Inflammatory macrophage treated with lipopolysaccharide for 4 hours (primary cell): Measurements from ENCODE around the gene ZNF613.
A peak's percentile ranks its signal among the peaks of the same experiment; 100 is the strongest.
"Not testable (repeated sequence)": the region's sequence is repeated elsewhere in the genome, so short reads cannot be mapped to it uniquely, and the experiment has no call there.

Experiments used
- DNase-seq: peaks from one replicate; pipeline ENCODE4 v3.0.0-alpha.2; 2020

Gene ZNF613

GRCh38 chr19:51926784-51927741 lies at the start of gene ZNF613:
ZNF613 (plus strand) TSS chr19:51927472; CDS start chr19:51936221, 8,749 bp downstream.
- peak; percentile 89 for DNase-seq

DNA sequence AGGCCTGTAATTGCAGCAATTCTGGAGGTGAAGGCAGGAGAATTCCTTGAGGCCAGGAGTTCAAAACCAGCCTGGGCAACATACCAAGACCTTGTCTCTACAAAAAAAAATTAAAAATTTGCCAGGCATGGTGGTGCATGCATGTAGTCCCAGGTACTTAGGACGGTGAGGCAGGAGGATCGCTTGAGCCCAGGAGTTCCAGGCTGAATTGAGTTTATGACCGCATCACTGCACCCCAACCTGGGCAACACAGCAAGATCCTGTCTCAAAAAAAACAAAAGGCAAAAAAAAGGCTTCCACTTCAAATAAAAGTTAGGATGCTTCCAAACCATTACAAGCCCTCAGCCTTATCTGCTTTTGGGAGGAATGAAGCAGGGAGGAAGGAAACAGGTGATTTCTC lies 44.8 kb upstream of the ZNF613 start:
- DNase-seq, result no peak

- no peak for DNase-seq
These were observed 42.6 kb upstream of the ZNF613 start for GRCh38 chr19:51884713-51885112.

DNA sequence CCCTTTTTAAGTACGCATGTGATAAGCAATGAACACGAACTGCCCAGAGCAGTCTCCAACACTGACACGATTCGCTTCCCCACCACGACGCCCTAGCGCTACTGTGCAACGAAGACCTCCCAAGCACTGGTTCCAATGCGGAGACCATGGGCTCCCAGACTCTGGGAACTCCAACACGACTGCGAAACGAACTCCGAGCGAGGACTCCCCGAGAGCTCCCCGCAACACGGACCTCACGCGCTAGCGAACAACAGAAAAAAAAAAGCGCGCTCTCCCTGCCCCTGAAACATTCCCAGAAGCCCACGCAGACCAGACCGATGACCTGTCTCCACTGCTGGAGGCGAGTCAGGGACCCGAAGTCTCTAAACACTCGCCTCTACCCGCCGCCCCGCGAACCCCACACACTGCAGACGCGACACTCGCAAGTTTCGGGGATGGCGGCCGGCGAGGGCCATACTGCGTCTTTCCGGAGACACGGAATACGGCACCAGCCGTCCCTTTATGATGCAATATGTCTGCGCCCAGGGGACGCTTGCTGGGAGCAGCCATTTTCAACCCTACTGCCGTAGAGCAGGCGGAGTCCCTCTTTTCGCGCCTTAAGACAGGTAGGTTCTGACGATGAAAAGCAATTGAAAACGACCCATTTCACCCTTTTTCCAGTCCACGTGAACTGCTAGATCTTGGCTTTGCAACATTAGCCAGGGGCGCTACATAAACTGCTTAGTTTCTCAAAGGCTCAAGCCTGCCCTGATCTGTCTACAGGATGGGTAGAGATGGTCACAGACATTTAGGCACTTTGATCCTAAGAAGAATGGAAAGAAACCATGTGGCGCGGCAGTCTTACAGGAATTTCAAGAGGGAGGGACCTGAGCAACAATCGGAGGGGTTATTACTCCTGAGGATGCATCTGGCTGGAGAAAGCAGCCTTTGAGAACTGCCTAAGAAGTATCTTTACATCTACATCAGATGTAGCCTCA lies 39.5 kb upstream of the ZNF613 start, which contains the start of gene ZNF577:
Gene ZNF577, minus strand, starts transcription at position 430 of the 977 bp plus-strand sequence. CDS start 7,569 bp downstream, outside the sequence.
- peak; percentile 79 for DNase-seq

DNA sequence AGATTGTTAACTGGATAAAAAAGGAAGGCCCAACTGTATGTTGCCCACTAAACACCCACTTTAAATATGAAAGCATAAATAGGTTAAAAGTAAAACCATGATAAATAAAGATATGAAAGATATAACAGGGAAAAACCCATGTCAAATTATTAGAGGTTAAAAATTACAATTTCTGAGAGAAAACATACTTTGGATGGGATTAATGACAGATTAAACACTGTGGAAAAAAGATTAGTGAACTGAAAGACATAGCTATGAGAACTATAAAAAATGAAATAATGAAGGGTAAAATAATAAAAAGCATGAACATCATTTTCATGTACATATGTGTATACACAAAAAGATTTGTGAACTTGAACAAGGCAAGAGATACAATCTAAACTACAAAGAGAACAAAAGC lies 37.3 kb upstream of the ZNF613 start:
- DNase-seq, result no peak

GRCh38 chr19:51891193-51891747 lies 36.0 kb upstream of the ZNF613 start:
- DNase-seq, result no peak

GRCh38 chr19:51901860-51902259 lies 25.4 kb upstream of the ZNF613 start:
- DNase-seq, result no peak

DNA sequence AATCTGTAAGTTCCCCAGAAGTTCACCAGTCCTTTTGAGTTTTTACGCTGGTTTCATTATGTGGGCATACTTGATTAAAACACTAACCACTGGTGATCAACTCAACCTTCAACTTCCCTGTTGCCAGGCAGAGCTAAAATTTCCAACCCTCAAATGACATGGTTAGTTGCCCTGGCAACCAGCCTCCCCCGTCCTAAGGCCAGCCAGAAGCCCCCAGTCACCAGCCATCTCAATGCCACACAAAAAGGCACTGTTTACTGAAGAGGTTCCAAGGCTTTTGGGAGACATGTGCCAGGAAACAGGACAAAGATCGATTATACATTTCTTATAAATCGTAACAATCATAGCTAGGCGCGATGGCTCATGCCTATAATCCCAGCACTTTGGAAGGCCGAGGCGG lies 24.1 kb upstream of the ZNF613 start:
- DNase-seq, result no peak

DNA sequence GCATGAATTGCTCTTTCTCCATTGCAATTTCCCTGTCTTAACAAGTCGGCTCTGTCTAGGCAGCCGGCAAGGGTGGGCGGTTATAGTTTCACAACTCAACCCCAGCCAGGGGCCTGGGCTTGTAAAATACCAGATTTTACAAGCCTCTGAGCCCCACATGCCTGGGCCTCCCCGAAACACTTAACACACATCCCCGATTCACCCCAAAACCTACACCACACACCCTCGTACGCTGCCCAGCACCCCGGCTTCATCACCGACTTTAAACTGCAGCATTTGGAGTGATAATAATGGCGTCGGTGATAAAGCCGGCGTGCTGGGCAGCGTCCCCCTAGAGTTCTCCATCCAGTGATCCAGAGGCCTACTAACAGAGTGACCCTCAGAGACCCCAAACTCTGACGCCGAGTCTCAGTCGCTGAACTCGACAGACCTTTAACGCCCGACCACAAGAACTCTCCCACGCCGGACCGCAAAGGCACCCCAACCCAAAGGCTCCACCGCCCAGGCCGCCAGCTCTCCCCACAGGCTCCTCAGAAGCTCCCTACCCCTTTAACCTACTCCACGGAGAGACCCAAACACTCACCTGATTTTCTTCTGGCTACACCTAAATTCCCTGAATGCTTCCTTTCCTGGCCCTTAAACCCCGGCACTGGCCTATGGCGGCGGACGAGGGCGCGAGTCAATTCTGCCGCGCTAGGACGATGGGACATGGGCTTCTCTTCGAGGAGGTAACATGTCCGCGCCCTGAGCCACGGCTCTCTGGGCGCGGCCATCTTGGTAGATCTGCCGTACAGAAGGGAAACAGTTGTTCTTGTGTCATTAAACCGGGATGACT lies 22.7 kb upstream of the ZNF613 start, which contains the start of gene ZNF649:
Gene ZNF649, minus strand, starts transcription at position 687 of the 835 bp plus-strand sequence. CDS start 4,910 bp downstream, outside the sequence.
- peak; percentile 87 for DNase-seq

DNA sequence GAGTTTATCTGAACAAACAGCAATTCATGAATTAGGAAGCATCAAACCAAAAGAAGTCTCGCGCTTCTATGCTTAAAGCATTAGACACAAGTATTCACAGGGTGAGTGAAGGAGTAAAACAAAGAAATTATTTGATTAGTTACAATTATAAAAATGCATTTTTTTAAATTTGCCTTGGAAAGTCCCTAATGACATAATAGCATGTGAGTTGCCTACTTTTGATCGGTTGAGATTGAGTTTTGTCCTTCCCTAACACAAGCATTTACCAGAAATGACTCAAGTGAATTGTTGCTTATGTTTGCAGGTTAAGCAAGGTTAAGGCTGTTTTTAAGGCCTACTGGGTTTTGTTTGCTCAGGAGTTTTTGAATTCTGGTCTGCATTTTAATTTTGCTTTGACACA lies 22.1 kb upstream of the ZNF613 start:
- no peak for DNase-seq

DNA sequence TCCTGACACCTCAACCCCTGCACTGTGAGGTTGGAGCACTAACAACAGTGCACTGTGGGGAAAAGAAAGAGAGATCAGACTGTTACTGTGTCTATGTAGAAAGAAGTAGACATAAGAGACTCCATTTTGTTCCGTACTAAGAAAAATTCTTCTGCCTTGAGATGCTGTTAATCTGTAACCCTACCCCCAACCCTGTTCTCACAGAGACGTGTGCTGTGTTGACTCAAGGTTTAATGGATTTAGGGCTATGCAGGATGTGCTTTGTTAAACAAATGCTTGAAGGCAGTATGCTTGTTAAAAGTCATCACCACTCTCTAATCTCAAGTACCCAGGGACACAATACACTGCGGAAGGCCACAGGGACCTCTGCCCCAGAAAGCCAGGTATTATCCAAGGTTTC lies 21.6 kb upstream of the ZNF613 start:
- not testable (repeated sequence) for DNase-seq

- DNase-seq, result not testable (repeated sequence)
These were observed 21.2 kb upstream of the ZNF613 start for GRCh38 chr19:51906108-51906507.

DNA sequence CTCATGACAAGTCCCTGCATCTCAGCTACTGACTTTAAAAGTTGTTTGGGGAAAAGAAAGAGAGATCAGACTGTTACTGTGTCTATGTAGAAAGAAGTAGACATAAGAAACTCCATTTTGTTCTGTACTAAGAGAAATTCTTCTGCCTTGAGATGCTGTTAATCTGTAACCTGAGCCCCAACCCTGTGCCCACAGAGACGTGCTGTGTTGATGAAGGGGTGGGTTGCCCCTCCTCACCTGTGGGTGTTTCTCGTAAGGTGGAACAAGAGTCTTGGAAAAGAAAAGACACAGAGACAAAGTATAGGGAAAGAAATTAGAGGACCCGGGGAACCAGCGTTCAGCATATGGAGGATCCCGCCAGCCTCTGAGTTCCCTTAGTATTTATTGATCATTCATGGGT lies 19.3 kb upstream of the ZNF613 start:
- DNase-seq, result not testable (repeated sequence)

DNA sequence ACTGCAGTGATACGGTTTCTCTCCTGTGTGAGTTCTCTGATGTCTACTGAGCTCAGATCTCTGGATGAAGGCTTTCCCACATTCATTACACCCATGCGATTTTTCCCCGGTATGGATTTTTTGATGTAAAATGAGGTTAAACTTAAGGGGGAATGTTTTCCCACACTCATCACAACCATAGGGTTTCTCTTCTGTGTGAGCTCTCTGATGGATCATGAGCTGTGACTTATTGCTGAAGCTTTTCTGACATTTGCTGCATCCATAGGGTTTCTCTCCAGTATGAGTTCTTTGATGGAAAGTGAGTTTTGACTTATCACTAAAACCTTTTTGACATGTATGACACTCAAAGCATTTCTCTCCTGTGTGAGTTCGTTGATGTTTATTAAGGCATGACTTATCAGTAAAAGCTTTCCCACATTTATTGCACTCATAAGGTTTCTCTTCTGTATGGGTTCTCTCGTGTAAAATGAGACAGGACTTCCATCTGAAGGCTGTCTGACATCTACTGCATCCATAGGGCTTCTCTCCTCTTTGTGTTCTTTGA lies 11.9 kb upstream of the ZNF613 start:
- DNase-seq, result no peak

- DNase-seq, result no peak
These were observed 11.1 kb upstream of the ZNF613 start for GRCh38 chr19:51916167-51916566.

- DNase-seq, result no peak
These were observed 7.7 kb upstream of the ZNF613 start for GRCh38 chr19:51919606-51920005.

- no peak for DNase-seq
These were observed 5.3 kb upstream of the ZNF613 start for GRCh38 chr19:51921949-51922348.

DNA sequence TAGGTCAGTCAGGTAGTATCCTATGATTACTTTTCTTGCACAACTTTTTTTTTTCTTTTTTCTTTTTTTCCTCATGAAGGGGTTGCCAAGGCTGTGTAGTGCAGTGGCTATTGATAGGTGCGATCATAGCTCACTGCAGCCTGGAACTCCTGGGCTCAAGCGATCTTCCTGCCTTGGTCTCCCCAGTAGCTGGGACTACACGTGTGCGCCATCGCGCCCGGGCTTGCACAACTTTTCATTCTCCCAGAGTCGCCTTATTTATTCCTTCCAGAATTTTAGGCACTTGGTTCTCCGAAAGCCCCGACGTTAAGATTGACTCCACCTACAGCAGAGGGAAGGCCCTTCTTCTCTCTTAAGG lies 867 bp upstream of the ZNF613 start:
- no peak for DNase-seq

DNA sequence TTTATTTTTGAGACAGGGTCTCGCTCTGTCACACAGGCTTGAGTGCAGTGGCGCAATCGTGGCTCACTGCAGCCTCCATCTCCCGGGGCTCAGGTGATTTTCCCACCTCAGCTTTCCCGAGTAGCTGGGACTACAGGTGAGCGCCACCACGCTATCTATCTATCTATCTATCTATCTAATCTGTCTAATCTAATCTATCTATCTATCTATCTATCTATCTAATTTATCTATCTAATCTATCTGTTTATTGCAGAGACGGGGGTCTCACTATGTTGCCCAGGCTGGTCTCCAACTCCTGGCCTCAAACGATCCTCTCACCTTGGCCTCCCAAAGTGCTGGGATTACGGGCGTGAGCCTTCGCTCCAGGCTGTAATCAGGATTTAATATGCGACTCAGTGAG lies 587 bp downstream of the ZNF613 start:
- DNase-seq, result no peak

GRCh38 chr19:51931921-51932320 lies 4.6 kb downstream of the ZNF613 start:
- DNase-seq, result no peak

DNA sequence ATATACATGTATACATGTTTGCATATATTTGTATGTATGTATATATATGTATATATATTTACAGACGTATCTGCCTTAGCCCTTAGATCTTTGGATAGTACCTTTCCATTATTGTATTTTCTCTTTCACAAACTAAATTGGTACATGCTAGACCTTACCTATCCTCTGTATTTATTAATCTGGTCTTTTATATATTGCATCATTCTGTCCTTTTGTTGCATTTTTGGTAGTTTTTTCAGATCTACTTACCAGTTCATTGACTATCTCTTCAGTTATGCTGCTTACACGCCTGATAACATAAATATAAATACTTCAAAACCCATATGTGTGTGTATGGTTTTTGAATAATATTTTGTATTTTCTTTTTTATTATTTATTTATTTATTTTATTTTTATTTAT lies 11.7 kb downstream of the ZNF613 start:
- no peak for DNase-seq
